ENCODE data around the gene DCUN1D2. TPM values are rescaled to one million over a fixed set of nuclear protein-coding genes. Genes with fewer than 3 reads are reported as not detected.

The DCUN1D2 gene
- total RNA-seq, 3 donors from 2014 or later, result 15.8 to 22.4 (median 16.4) TPM

GRCh38 chr13:113497217-113497616, 6.7 kb upstream of the DCUN1D2 start:
- Histone ChIP-seq H3K9me3 (no peaks in the 10 kb centered on the region), H3K36me3 (no peaks in the 10 kb centered on the region), H3K27me3 (no peaks in the 10 kb centered on the region), H3K27ac (no peak overlapping the region), H3K4me1 (peaks cover 2% of the 10 kb centered on the region in 2 donors), H3K4me3 (no peak overlapping the region)
- TF ChIP-seq CTCF (IDR thresholded peaks at IDR 0.05) (no peak), POLR2AphosphoS5 (IDR thresholded peaks at IDR 0.05) (no peak), POLR2A (IDR thresholded peaks at IDR 0.05) (no peak)
- intact Hi-C loops (cut with DNase I; ENCODE audit: low total_unique reads), result no loop called here
- no peak for DNase-seq (ENCODE audit: low spot score in 2 of 2)

GRCh38 chr13:113495494-113496210, 5.1 kb upstream of the DCUN1D2 start:
- Histone ChIP-seq H3K4me1 (peaks cover 5 to 7% of the 10 kb centered on the region in 2 donors), H3K9me3 (no peaks in the 10 kb centered on the region), H3K4me3 (peak overlapping the region in 1 of 3 donors; percentile 7), H3K27me3 (no peaks in the 10 kb centered on the region), H3K36me3 (no peaks in the 10 kb centered on the region), H3K27ac (no peak overlapping the region)
- intact Hi-C loops (cut with DNase I; ENCODE audit: low total_unique reads), result no loop called here
- TF ChIP-seq CTCF (IDR thresholded peaks at IDR 0.05) (no peak), POLR2A (IDR thresholded peaks at IDR 0.05) (no peak), POLR2AphosphoS5 (IDR thresholded peaks at IDR 0.05) (no peak)
- no peak for DNase-seq (ENCODE audit: low spot score in 2 of 2)

GRCh38 chr13:113493315-113493951, 2.9 kb upstream of the DCUN1D2 start:
- TF ChIP-seq CTCF (IDR thresholded peaks at IDR 0.05) (no peak), POLR2A (IDR thresholded peaks at IDR 0.05) (no peak), POLR2AphosphoS5 (IDR thresholded peaks at IDR 0.05) (no peak)
- Histone ChIP-seq H3K27ac (peak overlapping the region; percentile 16 to 71), H3K27me3 (no peaks in the 10 kb centered on the region), H3K9me3 (no peaks in the 10 kb centered on the region), H3K4me1 (peaks cover 7 to 12% of the 10 kb centered on the region in 2 donors), H3K36me3 (no peaks in the 10 kb centered on the region), H3K4me3 (no peak overlapping the region)
- DNase-seq (ENCODE audit: low spot score in 2 of 2), result no peak
- intact Hi-C loops (cut with DNase I; ENCODE audit: low total_unique reads), result no loop called here

- peaks cover 7 to 12% of the 10 kb centered on the region in 2 donors for H3K4me1 ChIP-seq
- no peak for DNase-seq (ENCODE audit: low spot score in 2 of 2)
- no peaks in the 10 kb centered on the region for H3K9me3 ChIP-seq
- peak overlapping the region; percentile 85 to 87 for H3K27ac ChIP-seq
- no peaks in the 10 kb centered on the region for H3K27me3 ChIP-seq
- H3K36me3 ChIP-seq, result no peaks in the 10 kb centered on the region
- no peak for TF ChIP-seq CTCF (IDR thresholded peaks at IDR 0.05)
- no peak for TF ChIP-seq POLR2A (IDR thresholded peaks at IDR 0.05)
- TF ChIP-seq POLR2AphosphoS5 (IDR thresholded peaks at IDR 0.05), result no peak
- intact Hi-C loops (cut with DNase I; ENCODE audit: low total_unique reads), result no loop called here
- H3K4me3 ChIP-seq, result peak overlapping the region; percentile 74 to 93 (median 91)
These were observed 1.5 kb upstream of the DCUN1D2 start for GRCh38 chr13:113491982-113492381.

- TF ChIP-seq POLR2AphosphoS5 (IDR thresholded peaks at IDR 0.05) (no peak), POLR2A (IDR thresholded peaks at IDR 0.05) (no peak), CTCF (IDR thresholded peaks at IDR 0.05) (no peak)
- peaks cover 7 to 12% of the 10 kb centered on the region in 2 donors for H3K4me1 ChIP-seq
- H3K36me3 ChIP-seq, result no peaks in the 10 kb centered on the region
- intact Hi-C loops (cut with DNase I; ENCODE audit: low total_unique reads), result no loop called here
- H3K27ac ChIP-seq, result peak overlapping the region; percentile 85 to 87
- no peaks in the 10 kb centered on the region for H3K27me3 ChIP-seq
- no peak for DNase-seq (ENCODE audit: low spot score in 2 of 2)
- H3K4me3 ChIP-seq, result peak overlapping the region; percentile 74 to 93 (median 91)
- no peaks in the 10 kb centered on the region for H3K9me3 ChIP-seq
These were observed 940 bp upstream of the DCUN1D2 start for GRCh38 chr13:113491418-113491883.

All from breast epithelium (tissue), 4 donors.